Esophagus squamous epithelium (tissue), 5 donors: ENCODE results near the gene IVD. TPM values are rescaled to one million over a fixed set of nuclear protein-coding genes. Genes with fewer than 3 reads are reported as not detected.

ENCODE experiments used
- DNase-seq: peaks from one replicate; lab custom pipeline; 2025; lab: John Stamatoyannopoulos, UW
- H3K27ac ChIP-seq, 4 donors: fragments of 200-600 bp; sonication (generic); one replicate each; pipeline ENCODE4 v1.5.1; 2016 to 2019; ENCODE audit warnings: mild to moderate bottlenecking in 1 of 4
- H3K27me3 ChIP-seq, 4 donors: fragments of 200-600 bp; sonication (generic); 1 replicate in 3 of 4; 2 replicates in 1 of 4; pipeline versions ENCODE4 v1.5.1 to v1.6.0; 2017 to 2021; ENCODE audit warnings: antibody characterized with exemption in 1 of 4
- H3K36me3 ChIP-seq, 3 donors: fragments of 200-600 bp; sonication (generic); one replicate each; pipeline ENCODE4 v1.5.1; 2016 to 2019
- H3K4me1 ChIP-seq, 3 donors: fragments of 200-600 bp; sonication (generic); one replicate each; pipeline ENCODE4 v1.5.1; 2017 to 2019
- H3K4me3 ChIP-seq, 4 donors: fragments of 200-600 bp; sonication (generic); 1 replicate in 3 of 4; 2 replicates in 1 of 4; pipeline ENCODE4 v1.5.1; 2016 to 2019; ENCODE audit warnings: mild to moderate bottlenecking in 2 of 4, moderate library complexity in 1 of 4
- H3K9me3 ChIP-seq, 3 donors: fragments of 200-600 bp; sonication (generic); one replicate each; pipeline ENCODE4 v1.5.1; 2016 to 2019
- CTCF ChIP-seq, 6 experiments: fragments of 450-650 bp in 4 of 6; fragments of 200-600 bp in 2 of 6; sonication (generic) in 2 of 6; IDR thresholded peaks; one replicate each; pipeline ENCODE4 v1.5.1; 2016 to 2019; ENCODE audit warnings: antibody characterized with exemption in 6 of 6, mild to moderate bottlenecking in 4 of 6, moderate library complexity in 4 of 6
- POLR2A ChIP-seq, 4 donors: fragments of 450-650 bp; IDR thresholded peaks; one replicate each; pipeline ENCODE4 v1.6.1; 2017; ENCODE audit warnings: antibody characterized with exemption in 4 of 4, mild to moderate bottlenecking in 4 of 4, moderate library complexity in 3 of 4
- WGBS, 2 donors: methylation state at CpG; one replicate each; pipeline ENCODE4 v1.1.5; 2018; 5-methylcytosine and 5-hydroxymethylcytosine counted together
- intact Hi-C: fragments of 100-400 bp; cut with DNase I; formaldehyde crosslinking; loops from one replicate; pipeline ENCODE4 v1.15.0; 2022
- total RNA-seq, 4 donors: library from RNA; depleted of rRNA; stranded (reverse); fragments of >200 nt; gene quantifications; one replicate each; pipeline ENCODE4 v1.1.0, GENCODE V29; 2016
- donor health status: DM: yes; HTN: yes; CAD: no.

Gene IVD
- total RNA-seq, 4 donors from 2014 or later = 10.7 to 42.2 (median 15.4) TPM

- DNase-seq = no peak
- no peak overlapping the region for H3K4me3 ChIP-seq
- peaks cover 13 to 66% (median 32%) of the 10 kb centered on the region in 3 donors for H3K4me1 ChIP-seq
- 75 to 80% methylated on average over 3 of the region's 3 CpGs for WGBS, 2 donors
- H3K27ac ChIP-seq = no peak overlapping the region
- TF ChIP-seq CTCF (IDR thresholded peaks at IDR 0.05) (no peak), POLR2A (IDR thresholded peaks at IDR 0.05) (no peak)
- no peaks in the 10 kb centered on the region for H3K9me3 ChIP-seq
- peaks cover 0 to 10% (median 0%) of the 10 kb centered on the region in 4 donors for H3K27me3 ChIP-seq
- no peaks in the 10 kb centered on the region for H3K36me3 ChIP-seq
- intact Hi-C loops = no loop called here
Observed at GRCh38 chr15:40443846-40444245, 38.3 kb downstream of the IVD start.

GRCh38 chr15:40444736-40445135 is 39.1 kb downstream of the IVD start:
- no peaks in the 10 kb centered on the region for H3K9me3 ChIP-seq
- TF ChIP-seq CTCF (IDR thresholded peaks at IDR 0.05) = no peak
- intact Hi-C loops = no loop called here
- H3K4me3 ChIP-seq = no peak overlapping the region
- no peak for DNase-seq
- peaks cover 7 to 60% (median 30%) of the 10 kb centered on the region in 3 donors for H3K4me1 ChIP-seq
- no peaks in the 10 kb centered on the region for H3K36me3 ChIP-seq
- peaks cover 0 to 1% (median 0%) of the 10 kb centered on the region in 4 donors for H3K27me3 ChIP-seq
- no peak overlapping the region for H3K27ac ChIP-seq
- 89 to 90% methylated on average over 5 of the region's 5 CpGs for WGBS, 2 donors

GRCh38 chr15:40445421-40445922 is 39.9 kb downstream of the IVD start:
- Histone ChIP-seq H3K27ac (no peak overlapping the region), H3K4me1 (peaks cover 6 to 58% (median 23%) of the 10 kb centered on the region in 3 donors), H3K9me3 (no peaks in the 10 kb centered on the region), H3K36me3 (no peaks in the 10 kb centered on the region), H3K4me3 (no peak overlapping the region), H3K27me3 (no peaks in the 10 kb centered on the region)
- no peak for DNase-seq
- WGBS, 2 donors = 13 to 47% methylated on average over 8 to 9 of the region's 9 CpGs
- TF ChIP-seq POLR2A (IDR thresholded peaks at IDR 0.05) (no peak), CTCF (IDR thresholded peaks at IDR 0.05) (no peak)
- intact Hi-C loops = no loop called here

- Histone ChIP-seq H3K27ac (no peak overlapping the region), H3K27me3 (no peaks in the 10 kb centered on the region), H3K4me3 (no peak overlapping the region), H3K4me1 (peaks cover 6 to 56% (median 23%) of the 10 kb centered on the region in 3 donors), H3K36me3 (no peaks in the 10 kb centered on the region), H3K9me3 (no peaks in the 10 kb centered on the region)
- TF ChIP-seq POLR2A (IDR thresholded peaks at IDR 0.05) (no peak), CTCF (IDR thresholded peaks at IDR 0.05) (no peak)
- WGBS, 2 donors = 61 to 100% methylated on average over 2 to 3 of the region's 3 CpGs
- DNase-seq = no peak
- intact Hi-C loops = no loop called here
Observed at GRCh38 chr15:40446144-40446543, 40.5 kb downstream of the IVD start.

- Histone ChIP-seq H3K27ac (no peak overlapping the region), H3K36me3 (no peaks in the 10 kb centered on the region), H3K27me3 (no peaks in the 10 kb centered on the region), H3K9me3 (no peaks in the 10 kb centered on the region), H3K4me1 (peaks cover 0 to 59% (median 17%) of the 10 kb centered on the region in 3 donors), H3K4me3 (no peak overlapping the region)
- DNase-seq = no peak
- TF ChIP-seq POLR2A (IDR thresholded peaks at IDR 0.05) = no peak
- no peak for TF ChIP-seq CTCF (IDR thresholded peaks at IDR 0.05)
- intact Hi-C loops = no loop called here
- 89% methylated on average over 4 of the region's 4 CpGs for WGBS, 2 donors
Observed at GRCh38 chr15:40448354-40448753, 42.8 kb downstream of the IVD start.
